ENCODE measurements around the gene OAS2. TPM values are rescaled to one million over a fixed set of nuclear protein-coding genes. Genes with fewer than 3 reads are reported as not detected.

The OAS2 gene
- total and polyA plus RNA-seq, 2 of the 4 experiments (the other 2 are of a cell fraction), result under 0.01 TPM; not detected in 1

GRCh38 chr12:112985642-112986290 is 7.4 kb downstream of the OAS2 start:
- no peak overlapping the region for H2AK9ac ChIP-seq (replicated peaks; ENCODE audit: low read depth, low read length, poor library complexity)
- intact Hi-C loops (cut with micrococcal nuclease) (no loop called here), in situ Hi-C loops (cut with MboI; ENCODE audit: low sequenced_read_pairs) (no loop called here), dilution Hi-C loops (cut with HindIII; ENCODE audit: low sequenced_read_pairs, unreplicated experiment) (no loop called here)
- no peak overlapping the region for H3K9ac ChIP-seq (ENCODE audit: low read depth, low read length)
- ChIA-PET POLR2A (ENCODE audit: unreplicated experiment) (no interaction called here), CTCF (interaction anchor here (0.6 kb wide), 1 partner anchor 110 kb away, joined by 4 read pairs; no protein-coding TSS in a partner anchor)
- no peak for ATAC-seq (ENCODE audit: low read depth)
- no peaks in the 10 kb centered on the region for H3K9me1 ChIP-seq (ENCODE audit: insufficient read depth, low read length)
- no peaks in the 10 kb centered on the region for H4K20me1 ChIP-seq (ENCODE audit: insufficient read depth, low read length)
- WGBS, 2 experiments (ENCODE audit: extremely low coverage in 2 of 2, insufficient read length in 1 of 2), result no CpG with 5 or more reads among the region's 1 CpG
- H2BK5ac ChIP-seq (ENCODE audit: low read depth, low read length, poor library complexity, severe bottlenecking), result no peak overlapping the region
- no peak overlapping the region for H4K5ac ChIP-seq (ENCODE audit: low read depth, low read length)
- H3K4me3 ChIP-seq (ENCODE audit: insufficient read depth, low read depth, low read length), result no peak overlapping the region
- H3K23ac ChIP-seq (ENCODE audit: low read depth, low read length), result no peak overlapping the region
- H4K8ac ChIP-seq (ENCODE audit: low read depth in 2 of 2, low read length in 2 of 2), result no peak overlapping the region
- H3K18ac ChIP-seq (ENCODE audit: low read depth, low read length), result no peak overlapping the region
- H2BK20ac ChIP-seq (ENCODE audit: low read depth, low read length), result no peak overlapping the region
- no peaks in the 10 kb centered on the region for H3K4me1 ChIP-seq (ENCODE audit: control insufficient read depth, insufficient read depth, low read length)
- H3K9me3 ChIP-seq (ENCODE audit: control insufficient read depth, insufficient read depth, low read length), result no peaks in the 10 kb centered on the region
- H3K79me1 ChIP-seq (ENCODE audit: low read depth in 1 of 2, low read length in 2 of 2), result no peaks in the 10 kb centered on the region
- no peaks in the 10 kb centered on the region for H3K36me3 ChIP-seq (ENCODE audit: control insufficient read depth, insufficient read depth, low read length)
- DNase-seq, result no peak
- no peaks in the 10 kb centered on the region for H3K27me3 ChIP-seq (ENCODE audit: control insufficient read depth, insufficient read depth, low read length)
- no peak overlapping the region for H2AFZ ChIP-seq (replicated peaks; ENCODE audit: low read length, poor library complexity)
- H3K4me2 ChIP-seq (ENCODE audit: low read depth, low read length), result no peak overlapping the region
- H3K56ac ChIP-seq (ENCODE audit: extremely low read depth, insufficient read depth, low read length), result no peak overlapping the region
- H2BK120ac ChIP-seq (ENCODE audit: low read depth, low read length), result no peak overlapping the region
- H2BK15ac ChIP-seq (ENCODE audit: low read depth, low read length), result no peak overlapping the region
- no peak overlapping the region for H2AK5ac ChIP-seq (ENCODE audit: low read depth, low read length)
- H3K14ac ChIP-seq (replicated peaks; ENCODE audit: low read depth, low read length), result no peak overlapping the region
- BruUV-seq (replicated peaks), result no TSS peak
- no peak overlapping the region for H4K91ac ChIP-seq (ENCODE audit: insufficient read depth, low read depth, low read length)
- no peak overlapping the region for H3K27ac ChIP-seq (ENCODE audit: insufficient read depth, low read length)
- no peak for TF ChIP-seq FOS (IDR thresholded peaks at IDR 0.05; ENCODE audit: low read depth, low read length)
- TF ChIP-seq NFE2L2 (IDR thresholded peaks at IDR 0.05; ENCODE audit: low read depth, low read length), result no peak
- no peak for TF ChIP-seq SMC3 (IDR thresholded peaks at IDR 0.05; ENCODE audit: low read depth, low read length)
- TF ChIP-seq CTCF (conservative IDR thresholded peaks at IDR 0.05; ENCODE audit: low read depth, low read length), result no peak
- no peak for TF ChIP-seq RCOR1 (IDR thresholded peaks at IDR 0.05; ENCODE audit: insufficient replicate concordance, low read length)
- no peak for TF ChIP-seq MXI1 (IDR thresholded peaks at IDR 0.05; ENCODE audit: borderline replicate concordance, low read depth, low read length)
- TF ChIP-seq ELK1 (IDR thresholded peaks at IDR 0.05; ENCODE audit: borderline replicate concordance, low read depth, low read length), result no peak
- no peak for TF ChIP-seq CHD1 (IDR thresholded peaks at IDR 0.05; ENCODE audit: low read depth, low read length)
- TF ChIP-seq RFX5 (IDR thresholded peaks at IDR 0.05; ENCODE audit: low read depth, low read length), result no peak
- TF ChIP-seq CEBPB (IDR thresholded peaks at IDR 0.05; ENCODE audit: low read depth, low read length), result no peak
- H3K4ac ChIP-seq (ENCODE audit: low read depth, low read length), result no peak overlapping the region
